GM18909 (cell line): ENCODE data around the gene AKAIN1.

ENCODE experiments used
- ATAC-seq: cut with Tn5 transposase; IDR thresholded peaks from one replicate; pipeline ENCODE4 v1.9.1; 2021; ENCODE audit warnings: mild to moderate bottlenecking; ENCODE audit not compliant: unreplicated experiment, poor library complexity

AKAIN1 gene

DNA sequence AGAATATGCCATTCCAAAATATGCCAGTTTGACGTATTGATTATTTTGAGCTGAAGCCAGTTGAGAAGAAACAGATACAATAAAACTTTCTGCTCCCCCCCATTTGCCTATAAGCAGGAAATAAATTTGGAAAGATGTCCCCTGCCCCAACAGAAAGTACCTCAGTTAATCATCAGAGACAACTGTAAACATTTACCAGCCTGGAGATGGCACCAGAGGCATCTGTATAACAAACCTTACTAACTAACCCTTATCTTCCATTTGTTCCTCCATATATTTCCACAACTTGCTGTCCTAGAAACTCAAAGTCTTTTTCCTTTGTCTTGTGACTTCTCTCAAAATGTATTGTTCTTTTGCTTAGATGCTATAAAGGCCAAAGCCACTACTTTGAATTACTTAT lies 93.8 kb downstream of the AKAIN1 start:
- no peak for ATAC-seq

DNA sequence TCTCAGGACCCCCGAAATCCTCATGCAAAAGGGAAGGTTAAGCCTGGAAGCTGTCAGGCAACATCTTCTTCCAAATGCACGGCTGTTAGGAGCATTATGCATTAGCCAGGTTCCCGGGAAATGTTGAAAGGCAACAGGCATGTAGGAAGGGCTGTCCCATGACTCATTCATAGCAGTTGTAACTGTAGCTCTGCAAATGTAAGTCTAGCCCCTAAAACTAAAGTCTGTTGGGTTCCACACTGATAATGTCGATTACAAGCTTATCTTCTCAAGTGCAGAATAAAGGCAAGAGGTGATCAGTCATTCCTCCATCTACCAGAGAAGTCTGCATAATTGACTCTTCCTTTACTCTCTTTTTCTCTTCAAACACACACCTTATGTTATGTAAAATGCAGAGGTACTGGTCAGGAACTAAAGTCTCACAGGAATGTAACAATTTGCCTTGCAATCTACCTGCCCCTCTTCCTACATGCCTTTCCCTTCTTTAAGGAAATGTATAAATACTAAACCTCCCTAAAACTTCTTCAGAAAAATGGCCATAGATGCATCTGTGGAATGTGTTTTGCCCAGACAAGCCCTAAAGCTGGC lies 99.8 kb downstream of the AKAIN1 start:
- no peak for ATAC-seq

DNA sequence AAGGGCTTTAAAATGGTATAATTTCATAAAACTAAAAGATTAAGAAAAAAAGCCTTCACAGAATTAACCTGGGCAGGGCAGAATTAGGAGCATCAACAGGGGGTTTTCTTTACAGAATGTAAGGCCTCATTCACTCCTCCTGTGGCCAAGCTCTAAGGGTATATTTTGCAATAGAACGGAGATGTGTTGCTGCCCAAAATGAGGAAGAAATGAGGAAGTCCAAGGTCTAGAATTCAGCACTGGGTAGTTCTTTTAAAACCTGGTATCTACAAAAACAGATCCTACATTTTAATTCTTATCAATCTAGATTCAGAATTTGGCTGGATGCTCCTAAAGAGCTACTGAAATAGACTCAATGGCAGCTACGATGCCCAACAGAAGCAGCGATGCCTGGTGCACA lies 101.8 kb downstream of the AKAIN1 start:
- ATAC-seq, result no peak

DNA sequence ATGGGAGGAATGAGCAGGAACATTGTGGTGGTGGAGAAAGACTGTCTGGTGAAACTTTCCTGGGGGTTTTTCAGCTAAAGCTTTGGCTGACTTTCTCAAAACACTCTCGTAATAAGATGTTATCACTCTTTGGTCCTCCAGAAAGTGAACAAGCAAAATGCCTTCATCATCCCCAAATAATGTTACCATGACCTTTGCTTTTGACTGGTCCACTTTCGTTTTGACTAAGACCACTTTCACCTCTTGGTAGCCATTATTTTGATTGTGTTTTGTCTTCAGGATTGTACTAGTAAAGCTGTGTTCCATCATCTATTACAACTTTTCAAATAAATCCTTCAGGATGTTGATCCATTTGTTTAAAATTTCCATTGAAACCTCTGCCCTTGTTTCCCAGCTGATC lies 103.2 kb downstream of the AKAIN1 start:
- ATAC-seq, result no peak
